ENCODE data around the gene TP53I13. TPM values are rescaled to one million over a fixed set of nuclear protein-coding genes. Genes with fewer than 3 reads are reported as not detected.

The TP53I13 gene
- total and polyA plus RNA-seq, 2 of the 13 experiments (the other 11 are each of a cell fraction or from before 2014, with no cell fraction given): 16.9 to 25.7 TPM

DNA sequence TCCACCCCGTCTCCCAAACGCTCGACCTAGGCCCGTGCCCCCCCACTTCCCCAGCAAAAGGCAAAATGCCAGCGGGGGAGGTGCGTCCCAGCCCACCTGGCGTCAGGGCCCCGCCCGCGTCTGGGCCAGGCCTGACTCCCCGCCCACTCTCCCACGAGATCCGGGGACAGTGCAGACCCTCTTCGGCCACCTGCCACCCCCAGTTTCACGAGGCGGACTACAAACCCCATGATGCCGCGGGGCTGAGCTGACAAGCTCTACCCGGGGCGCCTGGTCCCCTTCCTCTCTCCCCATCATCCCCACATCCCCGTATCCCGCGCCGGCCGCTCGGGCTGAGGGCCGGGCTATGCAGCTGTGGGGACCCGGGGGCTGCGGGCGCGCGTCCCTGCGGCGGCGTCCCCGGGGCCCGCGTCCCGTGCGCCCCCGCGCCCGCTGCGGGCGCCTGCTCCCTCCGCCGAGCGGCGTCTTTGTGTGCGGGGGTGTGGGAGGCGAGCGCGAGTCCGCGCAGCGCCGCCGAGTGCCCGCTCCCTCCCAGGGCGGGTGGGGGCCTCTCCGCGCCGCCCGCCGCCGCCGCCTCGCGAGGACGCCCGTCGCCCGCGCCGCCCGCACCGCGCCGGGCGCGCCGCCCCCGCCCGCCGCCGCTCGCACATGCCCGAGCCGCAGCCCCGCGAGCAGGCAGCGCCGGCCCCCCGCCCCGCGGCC is 24.5 kb downstream of the TP53I13 start, which contains the start of gene ANKRD13B (continued):
- TF ChIP-seq, protein P1, sequence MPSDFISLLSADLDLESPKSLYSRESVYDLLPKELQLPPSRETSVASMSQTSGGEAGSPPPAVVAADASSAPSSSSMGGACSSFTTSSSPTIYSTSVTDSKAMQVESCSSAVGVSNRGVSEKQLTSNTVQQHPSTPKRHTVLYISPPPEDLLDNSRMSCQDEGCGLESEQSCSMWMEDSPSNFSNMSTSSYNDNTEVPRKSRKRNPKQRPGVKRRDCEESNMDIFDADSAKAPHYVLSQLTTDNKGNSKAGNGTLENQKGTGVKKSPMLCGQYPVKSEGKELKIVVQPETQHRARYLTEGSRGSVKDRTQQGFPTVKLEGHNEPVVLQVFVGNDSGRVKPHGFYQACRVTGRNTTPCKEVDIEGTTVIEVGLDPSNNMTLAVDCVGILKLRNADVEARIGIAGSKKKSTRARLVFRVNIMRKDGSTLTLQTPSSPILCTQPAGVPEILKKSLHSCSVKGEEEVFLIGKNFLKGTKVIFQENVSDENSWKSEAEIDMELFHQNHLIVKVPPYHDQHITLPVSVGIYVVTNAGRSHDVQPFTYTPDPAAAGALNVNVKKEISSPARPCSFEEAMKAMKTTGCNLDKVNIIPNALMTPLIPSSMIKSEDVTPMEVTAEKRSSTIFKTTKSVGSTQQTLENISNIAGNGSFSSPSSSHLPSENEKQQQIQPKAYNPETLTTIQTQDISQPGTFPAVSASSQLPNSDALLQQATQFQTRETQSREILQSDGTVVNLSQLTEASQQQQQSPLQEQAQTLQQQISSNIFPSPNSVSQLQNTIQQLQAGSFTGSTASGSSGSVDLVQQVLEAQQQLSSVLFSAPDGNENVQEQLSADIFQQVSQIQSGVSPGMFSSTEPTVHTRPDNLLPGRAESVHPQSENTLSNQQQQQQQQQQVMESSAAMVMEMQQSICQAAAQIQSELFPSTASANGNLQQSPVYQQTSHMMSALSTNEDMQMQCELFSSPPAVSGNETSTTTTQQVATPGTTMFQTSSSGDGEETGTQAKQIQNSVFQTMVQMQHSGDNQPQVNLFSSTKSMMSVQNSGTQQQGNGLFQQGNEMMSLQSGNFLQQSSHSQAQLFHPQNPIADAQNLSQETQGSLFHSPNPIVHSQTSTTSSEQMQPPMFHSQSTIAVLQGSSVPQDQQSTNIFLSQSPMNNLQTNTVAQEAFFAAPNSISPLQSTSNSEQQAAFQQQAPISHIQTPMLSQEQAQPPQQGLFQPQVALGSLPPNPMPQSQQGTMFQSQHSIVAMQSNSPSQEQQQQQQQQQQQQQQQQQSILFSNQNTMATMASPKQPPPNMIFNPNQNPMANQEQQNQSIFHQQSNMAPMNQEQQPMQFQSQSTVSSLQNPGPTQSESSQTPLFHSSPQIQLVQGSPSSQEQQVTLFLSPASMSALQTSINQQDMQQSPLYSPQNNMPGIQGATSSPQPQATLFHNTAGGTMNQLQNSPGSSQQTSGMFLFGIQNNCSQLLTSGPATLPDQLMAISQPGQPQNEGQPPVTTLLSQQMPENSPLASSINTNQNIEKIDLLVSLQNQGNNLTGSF (CRISPR knock-in tag; IDR thresholded peaks at IDR 0.05): 0 out of 2 replicates have a peak, but pooled peaks have one; percentile 5
- TF ChIP-seq, protein P2, sequence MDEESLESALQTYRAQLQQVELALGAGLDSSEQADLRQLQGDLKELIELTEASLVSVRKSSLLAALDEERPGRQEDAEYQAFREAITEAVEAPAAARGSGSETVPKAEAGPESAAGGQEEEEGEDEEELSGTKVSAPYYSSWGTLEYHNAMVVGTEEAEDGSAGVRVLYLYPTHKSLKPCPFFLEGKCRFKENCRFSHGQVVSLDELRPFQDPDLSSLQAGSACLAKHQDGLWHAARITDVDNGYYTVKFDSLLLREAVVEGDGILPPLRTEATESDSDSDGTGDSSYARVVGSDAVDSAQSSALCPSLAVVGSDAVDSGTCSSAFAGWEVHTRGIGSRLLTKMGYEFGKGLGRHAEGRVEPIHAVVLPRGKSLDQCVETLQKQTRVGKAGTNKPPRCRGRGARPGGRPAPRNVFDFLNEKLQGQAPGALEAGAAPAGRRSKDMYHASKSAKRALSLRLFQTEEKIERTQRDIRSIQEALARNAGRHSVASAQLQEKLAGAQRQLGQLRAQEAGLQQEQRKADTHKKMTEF (CRISPR knock-in tag; IDR thresholded peaks at IDR 0.05): no peak
- TF ChIP-seq, protein P3, sequence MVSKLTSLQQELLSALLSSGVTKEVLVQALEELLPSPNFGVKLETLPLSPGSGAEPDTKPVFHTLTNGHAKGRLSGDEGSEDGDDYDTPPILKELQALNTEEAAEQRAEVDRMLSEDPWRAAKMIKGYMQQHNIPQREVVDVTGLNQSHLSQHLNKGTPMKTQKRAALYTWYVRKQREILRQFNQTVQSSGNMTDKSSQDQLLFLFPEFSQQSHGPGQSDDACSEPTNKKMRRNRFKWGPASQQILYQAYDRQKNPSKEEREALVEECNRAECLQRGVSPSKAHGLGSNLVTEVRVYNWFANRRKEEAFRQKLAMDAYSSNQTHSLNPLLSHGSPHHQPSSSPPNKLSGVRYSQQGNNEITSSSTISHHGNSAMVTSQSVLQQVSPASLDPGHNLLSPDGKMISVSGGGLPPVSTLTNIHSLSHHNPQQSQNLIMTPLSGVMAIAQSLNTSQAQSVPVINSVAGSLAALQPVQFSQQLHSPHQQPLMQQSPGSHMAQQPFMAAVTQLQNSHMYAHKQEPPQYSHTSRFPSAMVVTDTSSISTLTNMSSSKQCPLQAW (CRISPR knock-in tag; IDR thresholded peaks at IDR 0.05): no peak
- TF ChIP-seq ZFP36L2 (CRISPR knock-in tag; IDR thresholded peaks at IDR 0.05) (no peak), ZZZ3 (CRISPR knock-in tag; IDR thresholded peaks at IDR 0.05; ENCODE audit: borderline replicate concordance) (no peak), GABPA (IDR thresholded peaks at IDR 0.05; ENCODE audit: low read depth, low read length) (peak; percentile 48), GABPA (CRISPR knock-in tag; IDR thresholded peaks at IDR 0.05; ENCODE audit: low read depth) (peak; percentile 46; the same call in 1 of the 2 replicates), SUZ12 (IDR thresholded peaks at IDR 0.05; ENCODE audit: low read depth, low read length) (peak; percentile 21; the same call in 1 of the 2 replicates), ZNF33B (CRISPR knock-in tag; IDR thresholded peaks at IDR 0.05) (no peak), ZNF768 (CRISPR knock-in tag; IDR thresholded peaks at IDR 0.05) (peak; percentile 31; the same call in 1 of the 2 replicates), GABPB1 (CRISPR knock-in tag; IDR thresholded peaks at IDR 0.05) (peak; percentile 77), THAP11 (CRISPR knock-in tag; IDR thresholded peaks at IDR 0.05) (peak; percentile 95), CENPX (CRISPR knock-in tag; IDR thresholded peaks at IDR 0.05) (no peak), ZBTB7A (CRISPR knock-in tag; IDR thresholded peaks at IDR 0.05) (0 out of 2 replicates have a peak, but pooled peaks have one; percentile 28), PHF5A (CRISPR knock-in tag; IDR thresholded peaks at IDR 0.05; ENCODE audit: low read depth, unreplicated experiment) (no peak)
- TF ChIP-seq, protein P4, sequence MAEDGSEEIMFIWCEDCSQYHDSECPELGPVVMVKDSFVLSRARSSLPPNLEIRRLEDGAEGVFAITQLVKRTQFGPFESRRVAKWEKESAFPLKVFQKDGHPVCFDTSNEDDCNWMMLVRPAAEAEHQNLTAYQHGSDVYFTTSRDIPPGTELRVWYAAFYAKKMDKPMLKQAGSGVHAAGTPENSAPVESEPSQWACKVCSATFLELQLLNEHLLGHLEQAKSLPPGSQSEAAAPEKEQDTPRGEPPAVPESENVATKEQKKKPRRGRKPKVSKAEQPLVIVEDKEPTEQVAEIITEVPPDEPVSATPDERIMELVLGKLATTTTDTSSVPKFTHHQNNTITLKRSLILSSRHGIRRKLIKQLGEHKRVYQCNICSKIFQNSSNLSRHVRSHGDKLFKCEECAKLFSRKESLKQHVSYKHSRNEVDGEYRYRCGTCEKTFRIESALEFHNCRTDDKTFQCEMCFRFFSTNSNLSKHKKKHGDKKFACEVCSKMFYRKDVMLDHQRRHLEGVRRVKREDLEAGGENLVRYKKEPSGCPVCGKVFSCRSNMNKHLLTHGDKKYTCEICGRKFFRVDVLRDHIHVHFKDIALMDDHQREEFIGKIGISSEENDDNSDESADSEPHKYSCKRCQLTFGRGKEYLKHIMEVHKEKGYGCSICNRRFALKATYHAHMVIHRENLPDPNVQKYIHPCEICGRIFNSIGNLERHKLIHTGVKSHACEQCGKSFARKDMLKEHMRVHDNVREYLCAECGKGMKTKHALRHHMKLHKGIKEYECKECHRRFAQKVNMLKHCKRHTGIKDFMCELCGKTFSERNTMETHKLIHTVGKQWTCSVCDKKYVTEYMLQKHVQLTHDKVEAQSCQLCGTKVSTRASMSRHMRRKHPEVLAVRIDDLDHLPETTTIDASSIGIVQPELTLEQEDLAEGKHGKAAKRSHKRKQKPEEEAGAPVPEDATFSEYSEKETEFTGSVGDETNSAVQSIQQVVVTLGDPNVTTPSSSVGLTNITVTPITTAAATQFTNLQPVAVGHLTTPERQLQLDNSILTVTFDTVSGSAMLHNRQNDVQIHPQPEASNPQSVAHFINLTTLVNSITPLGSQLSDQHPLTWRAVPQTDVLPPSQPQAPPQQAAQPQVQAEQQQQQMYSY (CRISPR knock-in tag; IDR thresholded peaks at IDR 0.05): 0 out of 2 replicates have a peak, but pooled peaks have one; percentile 15
- TF ChIP-seq, protein P5, sequence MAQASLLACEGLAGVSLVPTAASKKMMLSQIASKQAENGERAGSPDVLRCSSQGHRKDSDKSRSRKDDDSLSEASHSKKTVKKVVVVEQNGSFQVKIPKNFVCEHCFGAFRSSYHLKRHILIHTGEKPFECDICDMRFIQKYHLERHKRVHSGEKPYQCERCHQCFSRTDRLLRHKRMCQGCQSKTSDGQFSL (CRISPR knock-in tag; IDR thresholded peaks at IDR 0.05): peak; percentile 86

Measured in HepG2 (cell line).